Measurements from ENCODE around the gene SERTAD2.

The SERTAD2 gene

DNA sequence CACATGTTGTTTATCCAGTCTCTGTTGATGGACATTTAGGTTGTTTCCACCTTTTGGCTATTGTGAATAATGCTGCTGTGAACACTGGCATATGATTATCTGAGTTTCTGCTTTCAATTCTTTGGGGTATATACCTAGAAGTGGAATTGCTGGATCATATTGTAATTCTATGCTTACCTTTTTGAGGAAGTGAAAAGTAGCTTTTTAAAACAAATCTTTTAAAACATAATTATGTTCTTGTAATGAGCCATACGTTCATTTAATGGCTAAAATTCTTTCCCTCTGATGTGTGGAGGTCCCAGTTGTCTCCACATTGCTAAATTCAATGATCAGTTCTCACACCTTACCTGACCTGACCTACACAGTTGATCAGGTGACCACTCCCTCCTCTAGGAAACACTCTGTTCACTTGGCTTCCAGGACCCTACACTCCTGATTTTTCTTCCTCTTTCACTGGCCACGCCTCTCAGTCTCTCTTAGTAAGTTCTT, 27.8 kb upstream of the SERTAD2 start:
- FAIRE-seq, result no peak
- no peak for TF ChIP-seq CTCF (IDR thresholded peaks at IDR 0.05; ENCODE audit: insufficient read depth, missing control alignments)
- no peak for DNase-seq (ENCODE audit: insufficient read length, low spot score)

DNA sequence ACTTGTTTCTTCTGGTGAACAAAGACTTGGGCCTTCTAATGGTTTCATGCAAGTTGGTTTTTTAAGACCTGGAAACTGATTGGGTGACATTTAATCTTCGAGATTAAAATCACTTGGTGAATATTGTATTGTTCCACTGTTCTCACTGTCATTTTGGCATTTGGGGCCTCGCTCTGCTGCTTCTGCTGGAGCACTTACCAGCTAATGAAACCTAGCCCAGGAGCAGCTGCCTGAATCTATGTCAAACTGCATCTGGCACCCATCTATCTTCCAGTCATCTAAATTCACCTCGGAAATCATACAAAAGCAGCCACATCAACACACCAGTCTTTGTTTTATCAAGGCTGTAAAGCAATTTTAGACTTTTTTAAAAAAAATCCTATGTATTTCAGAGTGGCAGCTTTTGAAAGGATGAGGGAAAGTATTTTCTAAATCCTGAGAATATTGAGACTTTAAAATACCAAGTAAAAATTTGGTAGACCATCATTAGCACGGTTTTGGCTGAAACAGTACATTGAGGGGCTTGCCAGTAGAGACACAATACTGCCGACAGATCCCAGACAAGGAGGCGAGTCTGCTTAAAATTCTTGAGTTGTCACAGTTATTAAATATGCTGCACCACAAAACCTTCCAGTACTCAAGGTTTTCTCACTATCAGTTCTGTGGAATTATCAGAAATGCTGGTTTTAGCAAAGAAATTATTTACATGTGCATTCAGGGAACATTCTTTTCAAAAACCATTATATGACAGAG, 26.1 kb upstream of the SERTAD2 start:
- DNase-seq (ENCODE audit: insufficient read length, low spot score) (no peak), FAIRE-seq (no peak)
- no peak for TF ChIP-seq CTCF (IDR thresholded peaks at IDR 0.05; ENCODE audit: insufficient read depth, missing control alignments)

GRCh38 chr2:64678771-64679590, 25.3 kb upstream of the SERTAD2 start:
- FAIRE-seq, result no peak
- DNase-seq (ENCODE audit: insufficient read length, low spot score), result no peak
- no peak for TF ChIP-seq CTCF (IDR thresholded peaks at IDR 0.05; ENCODE audit: insufficient read depth, missing control alignments)

GRCh38 chr2:64677530-64677929, 23.8 kb upstream of the SERTAD2 start:
- no peak for TF ChIP-seq CTCF (IDR thresholded peaks at IDR 0.05; ENCODE audit: insufficient read depth, missing control alignments)
- FAIRE-seq (no peak), DNase-seq (ENCODE audit: insufficient read length, low spot score) (no peak)

- FAIRE-seq, result no peak
Observed at GRCh38 chr2:64675860-64676259, 22.1 kb upstream of the SERTAD2 start.

GRCh38 chr2:64672708-64673107, 19.0 kb upstream of the SERTAD2 start:
- DNase-seq (ENCODE audit: insufficient read length, low spot score) (no peak), FAIRE-seq (no peak)
- no peak for TF ChIP-seq CTCF (IDR thresholded peaks at IDR 0.05; ENCODE audit: insufficient read depth, missing control alignments)

More at GRCh38 chr2:64675860-64676259, 22.1 kb upstream of the SERTAD2 start:
- DNase-seq (ENCODE audit: insufficient read length, low spot score), result no peak
- TF ChIP-seq CTCF (IDR thresholded peaks at IDR 0.05; ENCODE audit: insufficient read depth, missing control alignments), result no peak

All from D721Med (cell line).